Pulmonary artery endothelial cell (primary cell): ENCODE measurements around the gene CYP26C1. TPM values are rescaled to one million over a fixed set of nuclear protein-coding genes. Genes with fewer than 3 reads are reported as not detected.
"Not testable (repeated sequence)": the region's sequence is repeated elsewhere in the genome, so short reads cannot be mapped to it uniquely, and the experiment has no call there.

ENCODE experiments used
- DNase-seq: peaks from one replicate; pipeline ENCODE4 v3.0.0-alpha.2; 2011; ENCODE audit warnings: low read depth, low spot score
- total RNA-seq: library from RNA; depleted of rRNA; stranded (reverse); fragments of >200 nt; gene quantifications from 2 replicates; pipeline ENCODE4 v1.2.3, GENCODE V29; 2014

CYP26C1 gene
- total RNA-seq, 1 donor from 2014 or later: 0.33 TPM

DNA sequence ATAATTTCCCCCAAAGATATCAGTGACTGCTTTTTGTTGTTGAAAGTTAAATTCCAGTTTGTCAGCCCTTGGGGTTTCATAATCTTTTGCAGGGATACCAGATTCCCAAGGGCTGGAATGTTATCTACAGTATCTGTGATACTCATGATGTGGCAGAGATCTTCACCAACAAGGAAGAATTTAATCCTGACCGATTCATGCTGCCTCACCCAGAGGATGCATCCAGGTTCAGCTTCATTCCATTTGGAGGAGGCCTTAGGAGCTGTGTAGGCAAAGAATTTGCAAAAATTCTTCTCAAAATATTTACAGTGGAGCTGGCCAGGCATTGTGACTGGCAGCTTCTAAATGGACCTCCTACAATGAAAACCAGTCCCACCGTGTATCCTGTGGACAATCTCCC is 16.3 kb downstream of the CYP26C1 start:
- no peak for DNase-seq

DNA sequence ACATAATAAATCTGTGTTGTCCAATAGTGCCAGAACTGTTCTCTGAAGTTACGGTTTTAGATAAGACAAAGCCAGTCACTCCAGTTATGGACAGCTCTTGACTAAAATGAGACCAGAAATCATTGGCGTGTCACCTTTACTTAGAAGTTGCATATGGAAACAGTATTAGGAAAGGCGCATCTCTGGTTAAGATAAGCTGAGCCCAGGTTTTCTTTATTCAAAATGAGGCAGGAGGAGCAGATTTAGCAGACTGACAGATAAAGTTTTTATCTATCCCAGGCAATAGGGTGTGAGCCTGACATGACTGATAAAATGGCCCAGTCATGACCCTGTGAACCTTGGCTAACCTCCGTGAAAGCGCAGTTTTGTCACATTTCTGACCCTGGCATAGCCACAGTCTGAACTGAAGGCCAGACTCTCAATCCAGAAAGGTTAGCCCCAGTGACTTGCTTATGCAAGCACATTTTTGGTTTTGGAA is 17.3 kb downstream of the CYP26C1 start:
- no peak for DNase-seq

DNA sequence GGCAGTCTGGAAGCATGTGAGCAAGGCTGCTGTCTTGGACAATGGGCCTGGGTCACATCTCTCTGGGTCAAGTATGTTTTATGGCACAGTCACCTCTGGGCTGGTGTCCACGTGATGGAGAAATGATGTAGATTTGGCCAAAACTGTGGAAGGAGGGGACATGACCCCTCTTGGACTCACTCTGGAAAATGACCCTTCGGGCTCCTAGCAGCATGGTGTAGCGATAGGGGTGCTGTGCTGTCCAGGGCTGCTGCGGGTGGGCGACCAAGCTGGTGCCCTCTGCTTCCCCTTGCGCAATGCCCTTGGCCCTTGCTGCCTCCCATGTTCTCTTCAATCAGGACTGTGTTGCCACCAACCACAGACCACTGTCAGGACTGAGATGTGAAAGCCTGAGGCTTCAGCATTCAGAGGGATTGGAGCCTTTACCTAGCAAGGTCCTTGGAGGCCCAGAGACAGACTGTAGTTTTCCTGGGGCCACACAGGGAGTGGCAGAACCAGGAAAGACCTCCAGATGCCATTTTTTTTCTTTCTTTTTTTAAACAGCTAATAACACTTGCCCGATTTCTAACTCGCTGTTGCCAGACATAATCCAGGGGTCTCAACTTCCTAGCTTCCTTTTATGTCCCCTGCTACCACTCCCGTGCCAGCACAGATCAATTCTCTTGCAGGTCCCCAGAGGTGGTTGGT is 19.2 kb downstream of the CYP26C1 start:
- no peak for DNase-seq

DNA sequence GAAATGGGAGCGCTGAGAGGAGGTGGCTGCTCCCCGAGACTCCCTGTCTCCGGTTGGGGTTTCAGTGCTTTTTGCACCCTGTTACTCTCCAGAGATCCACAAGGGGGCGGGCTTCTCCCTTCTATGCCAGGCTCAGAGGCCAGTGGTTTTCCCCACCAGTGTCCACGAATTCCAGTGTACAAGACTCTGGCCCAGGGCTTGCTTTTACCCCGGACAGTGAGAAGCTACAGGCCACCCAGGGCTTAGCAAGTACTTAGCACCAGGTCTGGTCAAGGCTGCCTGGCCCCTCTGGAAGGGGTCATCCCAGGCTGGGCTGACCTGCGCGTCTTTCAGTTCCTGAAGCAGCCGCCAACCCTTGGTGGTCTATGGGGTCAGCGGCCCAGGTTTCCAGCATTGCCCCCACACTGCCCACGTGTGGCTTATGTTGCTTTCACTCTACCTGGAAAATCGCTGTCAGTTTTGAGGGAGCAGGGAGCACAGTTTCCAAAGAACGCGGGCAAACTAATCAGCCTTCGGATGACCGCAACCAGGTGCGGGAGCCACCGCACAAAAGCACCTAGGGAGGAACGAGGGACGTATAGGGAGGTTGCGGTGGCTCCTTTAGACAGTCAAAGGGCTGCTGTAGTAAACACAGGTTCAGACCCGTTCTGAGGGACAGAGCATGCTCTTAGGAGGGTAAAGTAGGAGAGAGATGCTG is 19.9 kb downstream of the CYP26C1 start:
- DNase-seq: no peak

DNA sequence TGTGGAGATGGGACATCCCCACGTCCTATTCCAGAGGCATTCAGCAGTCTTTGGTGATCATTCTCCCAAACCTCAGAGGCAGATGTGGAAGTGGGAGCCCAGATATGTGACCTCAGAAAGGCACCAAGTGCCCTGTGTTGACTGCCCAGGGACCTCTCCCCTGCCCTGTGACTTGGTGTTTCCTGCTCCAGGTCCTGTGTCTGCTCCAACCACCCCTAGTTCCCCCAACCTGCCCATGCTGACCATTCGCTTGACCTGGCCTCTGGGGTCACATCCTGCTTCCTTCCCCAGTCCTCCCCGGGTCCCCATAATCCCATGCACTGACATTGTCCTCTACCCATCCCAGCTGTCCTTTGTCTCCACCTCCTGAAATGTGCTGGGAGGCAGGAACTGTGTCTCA is 20.7 kb downstream of the CYP26C1 start:
- DNase-seq: no peak

DNA sequence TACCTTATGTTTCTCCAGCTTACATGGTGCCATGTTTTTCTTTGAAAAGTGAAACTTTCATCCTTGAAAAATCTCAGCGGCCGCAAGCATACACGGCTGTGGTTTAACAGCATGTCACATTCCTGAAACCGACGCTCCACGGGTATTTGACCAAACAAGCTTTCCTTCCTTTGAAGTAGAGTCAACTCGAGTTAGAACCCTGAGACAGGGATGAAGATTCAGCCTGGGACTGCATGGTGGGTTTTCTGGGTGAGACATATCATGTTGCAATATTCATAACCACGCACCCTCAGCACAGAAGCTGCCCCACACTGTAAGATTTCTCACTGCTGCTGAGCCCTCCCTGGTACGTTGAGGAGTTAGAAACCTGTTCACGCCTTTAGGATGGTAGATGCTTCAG is 21.2 kb downstream of the CYP26C1 start:
- no peak for DNase-seq

DNA sequence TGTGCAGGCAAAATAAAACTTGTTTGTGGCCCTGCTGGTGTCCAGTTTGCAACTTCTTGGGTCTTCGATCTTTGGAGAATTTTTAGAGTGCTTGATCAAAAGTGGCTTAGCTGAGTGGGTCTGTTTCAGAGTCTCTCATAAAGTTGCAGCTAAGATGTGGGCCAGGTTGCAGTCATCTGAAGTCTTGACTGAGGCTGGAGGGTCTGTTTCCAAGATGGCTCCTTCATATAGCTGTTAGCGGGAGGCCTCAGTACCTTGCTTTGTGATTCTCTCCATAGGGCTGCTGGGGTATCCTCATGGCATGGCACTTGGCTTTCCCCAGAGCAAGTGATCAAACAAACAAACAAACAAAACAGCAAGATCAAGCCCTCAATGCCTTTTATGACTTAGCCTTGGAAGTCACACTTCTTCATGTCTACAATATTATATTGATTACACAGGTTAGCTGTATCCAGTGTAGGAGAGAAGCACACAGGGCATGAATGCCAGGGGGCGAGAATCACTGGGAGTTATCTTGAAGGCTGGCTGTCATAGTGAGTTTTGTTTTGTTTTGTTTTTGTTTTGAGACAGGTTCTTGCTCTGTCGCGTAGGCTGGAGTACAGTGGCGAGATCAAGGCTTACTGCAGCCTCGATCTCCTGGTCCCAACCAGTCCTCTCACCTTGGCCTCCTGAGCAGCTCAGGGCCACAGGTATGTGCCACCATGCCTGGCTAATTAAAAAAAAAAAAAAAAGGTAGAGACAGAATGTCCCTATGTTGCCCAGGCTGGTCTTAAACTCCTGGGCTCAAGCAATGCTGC is 23.3 kb downstream of the CYP26C1 start:
- no peak for DNase-seq

DNA sequence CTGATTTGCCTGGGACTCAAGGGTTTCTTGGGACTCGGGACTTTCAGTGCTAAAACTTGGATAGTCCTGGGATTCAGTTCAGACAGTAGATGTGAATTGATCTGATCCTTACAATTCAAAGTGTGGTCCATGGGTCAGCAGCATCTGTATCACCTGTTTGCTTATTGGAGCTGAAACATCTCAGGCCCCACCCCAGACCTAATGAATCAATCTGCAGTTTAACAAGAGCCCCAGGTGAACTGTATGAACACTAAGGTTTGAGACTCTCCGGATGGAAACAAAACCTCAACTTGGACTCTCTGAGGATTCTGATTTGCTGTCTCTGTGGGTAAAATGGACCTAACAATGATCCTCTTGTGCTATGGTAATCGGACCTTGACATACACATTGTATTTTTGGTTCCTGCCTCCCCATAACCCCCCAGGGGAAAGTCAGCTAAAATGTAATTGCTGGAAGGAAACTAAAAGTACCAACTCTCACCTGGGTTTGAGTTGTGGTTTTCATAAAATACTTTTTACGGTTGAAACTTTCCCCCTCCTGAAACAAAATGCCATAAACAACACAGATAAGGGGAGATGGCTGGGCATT is 24.8 kb downstream of the CYP26C1 start:
- DNase-seq: no peak

DNA sequence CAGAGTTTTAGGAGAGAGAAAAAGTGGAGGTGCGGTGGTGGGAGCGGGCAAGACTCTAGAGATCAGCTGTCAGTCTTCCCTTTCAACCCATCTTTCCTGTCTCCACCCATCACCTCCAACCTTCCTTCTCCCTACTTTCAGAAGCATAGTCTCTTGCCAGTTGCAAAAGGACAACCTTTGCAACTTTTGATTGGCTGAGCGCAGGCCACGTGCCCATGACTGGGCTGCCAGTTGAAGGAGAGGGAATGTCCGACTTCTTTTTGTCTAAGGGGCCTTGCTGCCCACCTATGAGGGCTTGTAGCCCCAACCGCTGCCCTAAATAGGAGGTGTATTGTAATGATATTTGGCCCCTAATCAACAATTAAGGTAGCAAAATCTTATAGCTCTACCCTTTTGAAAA is 25.7 kb downstream of the CYP26C1 start:
- no peak for DNase-seq

DNA sequence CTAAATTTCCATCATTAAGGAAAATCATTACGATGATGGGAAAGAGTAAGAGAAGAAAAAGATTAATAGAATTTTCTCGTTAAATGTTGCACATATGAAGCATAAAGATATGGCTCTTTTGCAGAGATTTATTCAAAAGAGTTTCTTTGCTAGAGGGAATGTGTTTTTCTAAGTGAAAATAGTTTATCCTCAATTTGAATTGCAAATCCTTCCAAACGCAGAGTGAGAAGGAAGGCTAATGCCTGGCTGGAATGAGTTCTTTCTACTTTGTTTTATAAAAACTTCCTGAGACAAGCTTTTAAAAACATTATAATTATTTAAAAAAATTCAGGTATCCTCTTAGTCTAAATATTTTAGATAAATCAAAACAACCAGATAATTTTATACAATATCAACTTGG is 27.2 kb downstream of the CYP26C1 start:
- DNase-seq: no peak

DNA sequence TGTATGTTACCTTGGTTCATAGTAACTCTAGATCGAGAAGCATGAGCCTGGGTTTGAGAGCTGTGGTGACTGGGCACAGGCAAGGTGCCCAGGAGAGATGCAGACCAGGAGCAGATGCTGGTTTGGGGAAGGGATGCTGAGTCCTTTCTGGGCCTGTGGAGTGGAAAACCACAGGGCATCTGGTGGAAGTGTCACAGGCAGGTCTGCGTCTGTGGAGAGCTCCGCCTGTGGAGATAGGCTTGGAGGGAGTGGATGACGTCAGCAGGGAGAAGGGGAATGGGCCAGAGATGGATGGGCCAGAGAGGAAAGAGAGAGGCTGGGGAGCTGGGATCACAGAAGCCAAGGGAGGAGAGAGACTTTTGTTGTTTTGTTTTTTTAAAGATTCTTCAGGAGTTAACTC is 27.9 kb downstream of the CYP26C1 start:
- DNase-seq: no peak

DNA sequence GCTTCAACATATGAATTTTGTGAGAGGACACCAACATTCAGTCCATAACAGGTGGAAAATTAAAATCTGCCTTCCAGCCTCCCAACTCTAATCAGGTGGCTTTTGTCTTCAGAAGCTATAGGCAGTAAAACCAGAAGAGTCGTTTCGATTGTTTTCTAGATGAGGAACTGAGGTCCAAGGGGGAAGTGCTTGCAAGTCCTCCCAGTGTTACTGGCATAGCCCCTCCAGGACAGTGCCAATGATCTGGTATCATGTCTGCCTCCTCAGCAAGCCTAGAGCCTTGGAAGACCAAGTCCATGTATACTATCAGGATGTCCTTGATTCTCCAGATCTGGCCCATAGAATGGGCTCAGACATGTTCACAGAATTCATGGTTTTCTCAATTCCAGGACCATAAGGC is 30.0 kb downstream of the CYP26C1 start:
- DNase-seq: no peak

DNA sequence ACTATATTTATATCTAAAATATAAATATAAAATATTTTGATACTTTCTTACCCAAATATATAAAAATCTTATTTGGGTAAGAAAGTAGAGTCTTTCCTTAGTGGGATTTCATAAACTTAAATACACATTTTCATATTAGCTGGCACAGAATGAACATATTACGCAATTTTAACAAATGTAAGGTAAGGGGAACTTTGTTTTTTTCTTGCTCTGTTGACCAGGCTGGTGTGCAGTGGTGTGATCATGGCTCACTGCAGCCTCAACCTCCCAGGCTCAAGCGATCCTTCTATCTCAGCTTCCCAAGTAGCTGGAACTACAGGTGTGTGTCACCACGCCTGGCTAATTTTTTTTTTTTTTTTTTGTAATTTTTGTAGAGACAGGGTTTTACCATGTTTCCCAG is 31.4 kb downstream of the CYP26C1 start:
- DNase-seq: no peak

DNA sequence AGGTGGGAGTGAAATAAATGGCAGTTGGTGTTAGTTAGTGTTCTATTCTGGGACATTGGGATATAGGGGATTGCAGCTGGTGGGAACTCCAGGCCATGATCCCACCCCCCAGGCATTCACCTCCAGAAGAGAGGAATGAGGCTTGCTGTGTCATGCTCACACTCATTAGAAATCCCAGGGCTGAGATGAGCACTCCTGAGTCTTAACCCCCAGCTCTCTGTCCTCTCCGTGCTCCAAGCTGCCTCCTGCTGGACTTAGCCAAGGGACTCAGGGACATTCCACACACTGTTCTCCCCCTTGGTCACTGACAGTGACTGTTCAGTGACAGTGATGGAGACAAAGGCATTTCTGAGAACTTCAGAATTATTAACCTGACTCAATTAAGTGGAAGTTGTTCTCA is 34.6 kb downstream of the CYP26C1 start:
- DNase-seq: no peak

DNA sequence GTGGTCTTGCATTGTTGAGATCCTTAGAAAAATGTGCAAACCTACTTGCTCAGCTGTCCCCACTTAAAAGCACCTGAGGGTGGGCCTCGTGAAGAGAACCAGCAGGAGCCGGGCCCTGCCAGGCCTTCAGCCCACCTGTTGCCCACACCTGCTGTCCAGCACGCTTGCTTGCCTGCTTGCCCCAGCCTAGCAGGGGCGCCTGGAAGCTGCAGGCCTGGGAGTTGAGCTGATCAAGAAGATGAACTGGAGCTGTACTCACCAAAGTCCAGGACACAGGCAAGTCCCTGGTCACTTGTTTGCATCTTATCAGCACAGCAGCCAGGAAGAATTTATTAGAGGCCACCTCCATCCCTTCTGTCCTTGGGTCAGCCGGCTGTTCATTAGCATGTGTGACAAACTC is 36.3 kb downstream of the CYP26C1 start:
- no peak for DNase-seq

DNA sequence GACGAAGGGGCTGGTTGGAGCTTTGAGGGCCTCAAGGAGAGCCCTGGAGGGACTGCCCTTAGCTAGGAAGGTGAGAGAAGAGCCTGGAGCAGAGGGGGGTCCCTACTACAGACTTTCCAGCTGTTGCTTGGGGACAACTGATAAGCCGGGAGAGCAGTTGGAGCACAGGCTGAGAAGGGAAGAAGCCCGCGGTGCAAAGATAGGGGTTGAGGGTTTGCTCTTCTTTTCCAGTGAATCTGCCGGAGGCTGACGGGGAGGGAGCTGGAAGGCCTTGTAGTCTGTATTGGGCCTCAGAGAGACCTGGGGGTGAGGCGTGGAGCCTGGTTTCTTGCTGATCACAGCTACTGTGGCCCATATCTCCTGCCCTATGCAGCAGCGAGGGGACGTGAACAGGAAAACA is 36.8 kb downstream of the CYP26C1 start:
- no peak for DNase-seq

DNA sequence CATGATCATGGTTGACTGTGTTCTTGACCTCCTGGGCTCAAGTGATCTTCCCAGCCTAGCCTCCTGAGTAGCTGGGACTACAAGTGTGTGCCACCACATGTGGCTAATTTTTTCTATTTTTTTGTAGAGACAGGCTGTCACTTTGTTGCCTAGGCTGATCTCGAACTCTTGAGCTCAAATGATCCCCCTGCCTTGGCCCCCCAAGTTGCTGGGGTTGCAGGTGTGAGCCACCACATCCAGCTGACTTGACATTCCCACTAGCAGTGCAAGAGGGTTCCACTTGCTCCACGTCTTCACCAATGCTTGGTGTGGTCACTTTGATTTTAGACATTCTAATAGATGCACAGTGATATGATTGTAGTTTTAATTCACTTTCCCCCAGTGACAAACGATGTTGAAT is 38.2 kb downstream of the CYP26C1 start:
- no peak for DNase-seq

DNA sequence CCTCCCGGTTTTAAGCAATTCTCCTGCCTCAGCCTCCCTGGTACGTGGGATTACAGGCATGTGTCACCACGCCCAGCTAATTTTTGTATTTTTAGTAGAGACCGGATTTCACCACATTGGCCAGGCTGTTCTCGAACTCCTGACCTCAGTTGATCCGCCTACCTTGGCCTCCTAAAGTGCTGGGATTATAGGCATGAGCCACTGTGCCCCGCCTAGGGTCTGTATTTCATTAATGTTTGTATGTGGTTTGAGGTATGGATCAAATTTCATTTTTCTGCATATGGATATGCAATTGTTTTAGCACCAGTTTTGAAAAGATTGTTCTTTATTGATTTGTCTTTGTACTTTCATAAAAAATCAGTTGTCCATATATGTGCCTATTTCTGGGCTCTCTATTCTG is 39.1 kb downstream of the CYP26C1 start:
- DNase-seq: no peak

DNA sequence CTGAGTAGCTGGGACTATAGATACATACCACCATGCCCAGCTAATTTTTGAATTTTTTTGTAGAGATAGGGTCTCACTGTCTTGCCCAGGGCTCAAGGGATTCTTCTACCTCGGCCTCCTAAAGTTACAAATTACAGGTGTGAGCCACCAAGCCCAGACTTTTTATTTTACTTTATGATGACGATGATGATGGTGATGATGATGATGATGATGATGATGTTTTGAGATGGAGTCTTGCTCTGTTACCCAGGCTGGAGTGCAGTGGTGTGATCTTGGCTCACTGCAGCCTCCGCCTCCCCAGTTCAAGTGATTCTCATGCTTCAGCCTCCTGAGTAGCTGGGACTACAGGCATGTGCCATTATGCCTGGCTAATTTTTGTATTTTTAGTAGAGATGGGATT is 40.5 kb downstream of the CYP26C1 start:
- not testable (repeated sequence) for DNase-seq

DNA sequence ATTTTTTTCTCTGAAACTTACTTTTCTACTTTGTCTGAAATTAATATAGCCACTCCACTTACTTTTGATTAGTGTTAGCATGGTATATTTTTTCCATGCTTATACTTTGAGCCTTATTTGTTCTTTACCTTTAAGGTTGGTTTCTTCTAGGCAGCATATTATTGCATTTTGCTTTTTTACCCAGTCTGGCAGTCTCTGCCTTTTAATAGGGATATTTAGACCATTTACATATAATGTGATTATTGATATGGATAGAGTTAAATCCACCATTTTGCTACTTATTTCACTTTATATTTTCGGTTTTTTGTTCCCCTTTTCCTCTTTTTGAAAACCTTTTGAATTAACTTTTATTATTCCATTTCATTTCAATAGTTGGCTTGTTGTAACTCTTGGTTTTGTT is 43.4 kb downstream of the CYP26C1 start:
- DNase-seq: no peak

DNA sequence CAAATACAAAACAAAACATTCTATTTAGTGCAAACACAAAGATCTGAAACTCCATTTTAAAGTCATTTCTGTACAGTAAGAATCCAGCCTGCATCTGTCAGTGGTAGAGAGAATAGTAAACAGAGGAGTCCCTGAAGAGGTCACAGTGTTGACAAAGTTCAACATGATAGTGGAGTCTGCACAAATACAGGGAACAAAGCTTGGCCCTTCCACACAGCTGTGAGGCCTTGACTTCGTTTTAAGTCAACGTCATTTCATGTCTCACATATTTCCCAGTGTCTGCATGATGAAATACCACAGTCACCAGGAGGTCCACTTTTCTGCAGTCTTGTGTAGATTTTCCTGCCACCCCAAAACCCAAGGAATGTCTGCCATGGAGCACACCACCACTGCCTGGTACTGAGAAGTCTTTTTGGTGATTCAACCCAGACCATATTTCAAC is 46.1 kb downstream of the CYP26C1 start:
- DNase-seq: no peak
